NCI-H1930 (cell line): Measurements from ENCODE around the gene HOXA4.
A peak's percentile ranks its signal among the peaks of the same experiment; 100 is the strongest.

ENCODE experiments used
- DNase-seq, 2 experiments: peaks; one replicate each; lab custom pipeline; 2025; lab: John Stamatoyannopoulos, UW

HOXA4 gene

DNA sequence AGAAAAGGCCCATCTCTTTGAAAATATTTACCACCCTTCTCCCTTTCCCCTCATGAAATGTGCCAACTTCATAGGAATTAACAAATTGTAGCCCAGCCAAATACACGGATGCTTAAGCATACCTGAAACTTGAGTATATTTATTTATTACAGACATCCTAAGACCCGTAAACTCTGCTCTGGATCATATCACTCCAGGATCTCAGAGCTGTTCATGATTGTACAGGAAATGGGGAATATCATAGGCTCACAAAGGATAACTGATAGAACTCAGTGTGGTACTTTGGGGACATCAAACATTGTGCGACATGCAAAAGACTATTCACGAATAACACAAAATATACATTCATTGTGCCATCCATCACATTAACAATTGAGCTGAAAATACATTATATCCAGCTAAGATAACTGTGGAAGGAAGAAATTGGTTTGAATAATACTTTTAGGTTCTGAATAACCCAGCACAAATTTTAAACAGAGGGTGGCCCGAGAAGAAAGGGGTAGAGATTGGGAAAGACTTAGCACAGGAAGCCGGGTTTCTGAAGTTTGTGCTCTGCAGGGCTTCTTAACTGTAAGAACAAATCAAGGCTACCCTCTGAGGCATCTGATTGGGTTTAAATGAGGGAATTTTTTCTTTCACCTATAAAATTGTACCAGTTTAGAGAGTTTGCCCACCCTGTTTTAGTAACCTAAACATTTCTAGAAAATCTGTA lies 37.2 kb downstream of the HOXA4 start:
- no peak for DNase-seq

DNA sequence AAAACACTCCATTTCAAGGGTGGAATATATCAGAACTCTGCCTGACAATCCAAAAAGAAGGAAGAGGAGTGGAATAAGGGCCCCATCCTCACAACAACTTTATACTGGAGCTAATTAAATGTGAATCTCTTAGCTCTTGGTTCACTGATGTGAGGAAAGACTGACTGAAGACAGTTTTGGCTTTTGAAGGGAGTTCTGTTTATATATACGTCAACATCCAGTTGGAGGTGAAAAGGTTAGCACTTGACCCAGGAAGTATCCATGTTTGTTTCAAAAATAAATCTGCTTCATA lies 37.8 kb downstream of the HOXA4 start:
- DNase-seq: no peak

DNA sequence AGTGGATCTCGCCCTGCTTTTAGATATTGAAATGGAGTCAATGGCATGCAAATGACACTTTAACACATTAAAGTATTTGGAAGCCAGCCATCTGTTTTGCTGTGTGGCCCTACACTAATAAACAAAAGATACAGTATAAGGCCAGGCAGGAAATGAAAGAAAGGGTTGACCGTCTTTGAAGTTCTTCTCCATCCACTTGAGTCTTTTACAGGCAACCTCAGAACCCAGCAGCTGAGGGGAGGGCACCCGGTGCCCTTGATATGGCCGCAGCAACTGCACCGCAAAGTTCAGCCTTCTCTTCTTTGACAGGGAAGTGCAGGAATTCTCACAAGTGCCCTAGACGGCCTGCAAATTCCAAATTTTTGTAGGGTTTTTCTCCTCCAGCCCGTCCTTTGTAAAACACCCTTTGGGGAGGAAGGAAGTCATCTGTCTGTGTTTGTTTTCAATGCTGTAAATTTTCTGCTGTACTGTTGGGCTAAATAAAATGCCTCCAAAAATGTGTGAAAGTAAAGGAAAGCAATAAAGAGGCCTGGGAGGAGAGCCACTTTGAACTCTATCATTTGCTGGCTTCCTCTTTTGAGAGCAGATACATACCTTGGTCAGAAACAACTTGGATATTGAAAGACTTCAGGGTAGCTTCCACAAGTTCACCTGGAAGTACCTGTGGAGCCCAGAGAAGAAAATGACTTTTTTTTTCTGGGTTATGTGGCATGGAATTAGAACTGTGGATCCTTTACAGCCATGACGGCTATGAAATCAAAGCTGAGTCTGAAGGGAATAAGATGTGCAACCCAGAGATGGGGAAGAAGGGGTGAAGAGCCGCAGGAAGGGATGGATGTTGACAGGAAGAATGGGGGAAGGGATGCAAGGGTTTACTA lies 38.4 kb downstream of the HOXA4 start:
- DNase-seq: no peak

DNA sequence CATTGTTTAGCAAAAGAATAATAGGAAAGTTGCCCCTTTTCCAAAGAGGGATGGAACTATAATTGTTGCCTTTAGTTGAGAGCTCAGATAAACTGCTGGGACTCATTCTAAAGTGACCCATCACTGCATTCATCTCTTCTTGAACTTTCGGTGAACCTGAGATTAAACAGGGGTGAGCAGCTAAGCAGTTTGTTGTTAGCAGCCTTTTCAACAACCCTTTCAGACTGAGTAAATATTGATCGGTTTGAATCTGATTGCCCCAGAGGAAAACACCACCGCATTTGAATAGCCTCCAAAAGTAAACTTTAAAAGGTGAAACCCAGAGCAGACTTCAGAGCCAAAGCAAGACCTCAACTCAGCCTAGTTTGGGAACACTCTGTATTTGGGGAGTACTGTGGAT lies 39.5 kb downstream of the HOXA4 start:
- DNase-seq: peak; percentile 46 to 81

DNA sequence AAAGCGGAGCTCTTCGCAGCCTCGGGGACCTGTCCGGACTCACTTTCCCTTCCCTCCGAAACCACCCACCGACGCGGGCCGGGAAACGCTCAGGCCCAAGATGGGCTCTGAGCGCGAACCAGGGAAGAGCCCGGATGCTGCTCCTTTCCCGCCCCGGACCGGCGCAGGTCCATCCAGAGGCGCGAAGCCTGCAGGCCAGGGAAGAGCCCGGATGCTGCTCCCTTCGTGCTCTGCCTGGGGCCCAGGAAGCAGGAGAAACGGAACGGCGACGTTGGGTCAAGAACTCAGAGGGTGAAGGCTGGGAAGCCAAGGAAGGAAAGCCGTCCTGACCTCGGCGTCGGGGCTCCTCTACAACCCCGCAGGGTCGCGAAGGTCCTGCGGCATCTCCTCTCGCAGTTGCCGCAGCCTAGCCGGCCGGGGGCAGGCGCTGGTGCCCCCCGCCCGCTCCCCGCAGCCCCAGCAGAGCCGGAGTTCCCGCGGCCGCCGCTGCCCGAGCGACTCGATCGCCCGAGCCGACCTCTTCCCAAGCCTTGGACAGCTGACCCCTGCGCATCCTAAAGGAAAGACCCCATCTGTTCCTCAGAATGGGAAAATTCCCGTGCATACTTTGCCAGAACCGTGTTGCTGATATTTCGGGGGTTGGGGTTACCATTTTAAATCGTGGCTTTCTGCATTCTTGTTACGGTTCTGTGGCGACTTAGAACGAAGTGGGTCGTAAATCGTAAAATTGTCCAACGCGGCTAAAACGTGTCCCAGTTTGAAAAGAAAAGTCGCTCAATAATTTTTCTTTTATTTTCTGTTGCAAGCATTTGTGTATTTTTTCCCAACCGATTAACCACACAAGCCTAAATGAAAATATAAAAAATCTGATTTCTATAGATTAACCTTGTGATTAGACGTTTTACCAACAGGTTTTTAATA lies 42.3 kb downstream of the HOXA4 start:
- no peak for DNase-seq

DNA sequence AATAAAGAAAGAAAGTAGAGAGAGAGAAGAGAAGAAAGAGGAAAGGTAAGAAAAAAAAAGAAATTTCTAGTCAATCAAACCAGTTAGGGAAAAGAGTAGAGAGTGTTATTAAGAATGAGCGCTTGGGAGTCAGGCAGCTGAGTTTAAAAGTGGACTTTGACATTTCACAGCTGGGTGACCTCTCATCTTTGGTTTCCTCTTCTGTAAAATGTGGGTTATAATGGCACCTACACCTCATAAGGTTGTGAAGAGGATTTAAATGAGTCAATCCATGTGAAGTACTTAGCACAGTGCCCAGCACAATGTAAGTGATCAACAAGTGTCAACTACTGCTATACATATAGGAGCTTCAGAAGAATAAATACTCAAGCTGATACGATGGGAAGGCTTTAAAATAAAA lies 46.9 kb downstream of the HOXA4 start:
- no peak for DNase-seq

DNA sequence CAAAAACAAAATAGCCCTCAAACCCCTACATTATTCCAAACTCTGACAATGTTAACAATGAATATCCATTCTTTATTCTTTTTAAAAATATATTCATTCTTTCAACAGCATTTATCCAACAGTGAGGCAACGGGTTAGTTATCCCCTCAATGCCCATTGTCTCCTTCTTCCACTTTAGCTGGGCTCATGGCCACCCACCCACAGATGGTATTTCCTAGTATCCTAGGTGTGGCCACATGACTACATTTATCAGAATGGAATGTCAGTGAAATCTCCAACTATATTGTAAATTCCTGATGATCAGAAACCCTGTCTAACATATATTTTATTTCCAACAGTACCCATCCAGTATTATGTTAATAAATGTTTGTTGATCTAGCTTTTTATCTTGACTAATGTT lies 48.4 kb downstream of the HOXA4 start:
- DNase-seq: no peak

DNA sequence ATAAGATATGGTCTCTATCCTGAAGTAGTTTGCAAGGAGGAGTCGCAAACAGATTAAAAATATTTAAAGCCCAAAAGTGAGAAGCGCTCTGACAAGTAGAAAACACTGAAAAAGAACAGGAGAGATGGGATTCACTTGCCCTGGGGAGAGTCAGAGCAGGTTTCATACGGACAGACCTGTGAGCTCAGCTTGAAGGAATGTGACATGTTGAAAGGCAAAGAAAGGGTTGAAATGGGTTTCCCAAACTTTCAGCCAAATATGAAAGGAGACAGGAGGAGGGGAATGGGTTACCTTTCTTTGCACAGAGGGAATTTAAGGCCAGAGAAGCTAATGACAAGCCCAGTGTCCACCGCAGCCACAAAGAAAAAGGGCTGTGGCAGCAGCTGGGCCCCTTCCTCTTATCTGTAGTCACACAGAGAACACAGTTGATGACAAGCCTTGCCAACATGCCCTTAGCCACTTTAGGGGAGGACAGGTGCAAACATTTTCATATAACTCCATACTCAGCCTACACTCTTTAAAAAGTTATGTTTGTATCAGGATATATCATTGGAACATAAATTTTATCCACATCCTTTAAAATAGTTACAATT lies 49.6 kb downstream of the HOXA4 start:
- DNase-seq: no peak

DNA sequence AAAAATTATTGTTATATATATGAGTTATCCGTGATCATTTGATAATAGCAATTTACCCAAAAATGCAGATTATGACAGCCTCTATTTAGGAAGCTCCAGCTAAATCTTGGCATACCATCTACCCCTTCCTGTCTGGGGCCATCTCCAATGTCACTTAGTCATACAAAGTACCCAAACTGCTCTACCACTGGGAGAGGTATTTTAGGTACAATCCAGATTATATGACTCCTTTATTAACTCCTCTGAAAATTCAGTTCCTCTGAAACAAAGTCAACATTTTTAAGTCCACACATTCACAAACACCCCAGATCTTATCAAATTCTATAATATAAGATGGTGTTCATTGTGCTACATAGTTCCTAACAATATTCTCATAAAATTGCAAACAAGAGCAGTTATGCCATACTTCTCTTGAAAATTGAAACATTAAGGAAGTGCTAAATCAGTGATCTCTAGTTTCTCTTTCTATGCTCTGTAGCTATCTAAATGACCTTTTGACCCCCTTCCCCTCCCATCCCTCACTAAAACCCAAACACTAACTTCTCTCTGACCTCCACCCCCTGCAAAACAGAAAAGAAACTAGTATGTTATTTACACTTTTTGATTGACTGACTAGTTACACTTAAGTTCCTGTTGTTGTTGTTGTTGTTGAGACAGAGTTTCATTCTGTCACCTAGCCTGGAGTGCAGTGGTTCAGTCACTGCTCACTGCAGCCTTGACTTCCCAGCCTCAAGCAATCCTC lies 51.2 kb downstream of the HOXA4 start:
- no peak for DNase-seq

DNA sequence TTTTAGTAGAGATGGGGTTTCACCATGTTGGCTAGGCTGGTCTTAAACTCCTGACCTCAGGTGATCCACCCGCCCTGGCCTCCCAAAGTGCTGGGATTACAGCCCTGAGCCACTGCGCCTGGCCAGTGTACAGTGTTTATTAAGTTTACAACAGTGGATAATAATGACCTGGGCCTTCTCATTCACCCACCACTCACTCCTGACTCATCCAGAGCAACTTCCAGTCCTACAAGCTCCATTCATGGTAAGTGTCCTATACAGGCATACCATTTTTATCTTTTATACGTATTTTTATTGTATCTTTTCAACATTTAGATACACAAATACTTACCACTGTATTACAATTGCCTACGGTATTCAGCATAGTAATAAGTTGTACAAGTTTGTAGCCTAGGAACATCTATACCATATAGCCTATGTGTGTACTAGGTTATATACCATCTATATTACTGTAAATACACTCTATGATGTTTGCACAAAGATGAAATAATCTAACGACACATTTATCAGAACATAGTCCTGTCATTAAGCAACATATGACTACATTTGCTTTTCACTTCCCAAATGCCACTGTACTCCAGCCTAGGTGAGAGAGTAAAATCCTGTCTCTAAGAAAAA lies 51.8 kb downstream of the HOXA4 start:
- no peak for DNase-seq
